GM12801 (cell line): Measurements from ENCODE around the gene PRDM11.

Experiments used
- TF ChIP-seq, protein P1 (sequence below): IDR thresholded peaks from one replicate; pipeline ENCODE4 v1.5.1; 2011; ENCODE audit warnings: control low read depth; ENCODE audit not compliant: insufficient read length; ENCODE audit errors: extremely low read depth

The PRDM11 gene

GRCh38 chr11:45162064-45162375, 15.6 kb downstream of the PRDM11 start:
- TF ChIP-seq, protein P1, sequence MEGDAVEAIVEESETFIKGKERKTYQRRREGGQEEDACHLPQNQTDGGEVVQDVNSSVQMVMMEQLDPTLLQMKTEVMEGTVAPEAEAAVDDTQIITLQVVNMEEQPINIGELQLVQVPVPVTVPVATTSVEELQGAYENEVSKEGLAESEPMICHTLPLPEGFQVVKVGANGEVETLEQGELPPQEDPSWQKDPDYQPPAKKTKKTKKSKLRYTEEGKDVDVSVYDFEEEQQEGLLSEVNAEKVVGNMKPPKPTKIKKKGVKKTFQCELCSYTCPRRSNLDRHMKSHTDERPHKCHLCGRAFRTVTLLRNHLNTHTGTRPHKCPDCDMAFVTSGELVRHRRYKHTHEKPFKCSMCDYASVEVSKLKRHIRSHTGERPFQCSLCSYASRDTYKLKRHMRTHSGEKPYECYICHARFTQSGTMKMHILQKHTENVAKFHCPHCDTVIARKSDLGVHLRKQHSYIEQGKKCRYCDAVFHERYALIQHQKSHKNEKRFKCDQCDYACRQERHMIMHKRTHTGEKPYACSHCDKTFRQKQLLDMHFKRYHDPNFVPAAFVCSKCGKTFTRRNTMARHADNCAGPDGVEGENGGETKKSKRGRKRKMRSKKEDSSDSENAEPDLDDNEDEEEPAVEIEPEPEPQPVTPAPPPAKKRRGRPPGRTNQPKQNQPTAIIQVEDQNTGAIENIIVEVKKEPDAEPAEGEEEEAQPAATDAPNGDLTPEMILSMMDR: no peak

DNA sequence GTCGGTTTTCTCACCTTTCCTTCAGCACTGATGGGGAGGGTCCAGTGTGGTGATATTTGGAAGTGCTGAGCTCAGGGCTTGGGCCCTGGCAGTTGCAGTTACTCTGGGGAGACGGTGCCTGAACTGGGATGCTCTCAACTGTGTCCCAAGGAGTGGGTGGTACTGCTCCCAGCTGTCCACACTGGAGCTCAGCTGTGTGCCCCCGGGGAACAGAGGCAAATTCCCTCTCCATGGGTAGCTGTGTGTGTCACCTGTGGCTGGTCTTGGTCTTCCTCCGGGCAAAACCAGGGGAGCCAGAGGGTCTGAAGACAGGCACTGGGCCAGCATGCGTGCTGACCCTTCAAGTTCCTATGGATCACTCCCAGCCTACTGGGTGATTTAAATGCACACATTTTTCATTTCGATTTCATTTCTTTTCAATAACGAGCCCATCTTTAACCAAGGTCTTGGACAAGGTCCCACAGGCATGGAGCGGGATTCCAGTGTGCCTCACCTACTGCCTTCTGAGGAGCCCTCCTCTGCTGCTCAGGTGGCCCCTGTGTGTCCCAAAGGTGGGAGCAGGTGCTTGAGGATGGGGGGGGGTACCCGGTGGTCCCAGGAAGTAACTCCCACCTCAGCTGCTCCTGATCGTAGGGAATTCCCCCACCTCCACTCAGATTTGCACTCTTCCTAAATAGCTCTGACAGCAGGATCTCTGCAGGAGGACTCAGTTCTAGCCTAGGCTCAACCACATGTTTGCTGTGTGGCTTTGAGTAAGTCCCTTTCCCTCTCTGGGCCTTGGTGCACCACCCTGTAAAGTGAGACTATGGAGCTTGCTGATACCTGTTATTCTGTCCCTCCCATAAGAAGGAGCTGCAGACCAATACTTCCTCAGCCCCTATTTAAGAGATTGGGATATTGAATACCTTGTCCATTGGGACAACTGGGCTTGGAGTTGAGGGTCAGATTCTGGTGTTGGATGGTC, 16.8 kb downstream of the PRDM11 start:
- TF ChIP-seq, protein P1: no peak

- TF ChIP-seq, protein P1: no peak
These were observed 17.6 kb downstream of the PRDM11 start for GRCh38 chr11:45163956-45164575.

DNA sequence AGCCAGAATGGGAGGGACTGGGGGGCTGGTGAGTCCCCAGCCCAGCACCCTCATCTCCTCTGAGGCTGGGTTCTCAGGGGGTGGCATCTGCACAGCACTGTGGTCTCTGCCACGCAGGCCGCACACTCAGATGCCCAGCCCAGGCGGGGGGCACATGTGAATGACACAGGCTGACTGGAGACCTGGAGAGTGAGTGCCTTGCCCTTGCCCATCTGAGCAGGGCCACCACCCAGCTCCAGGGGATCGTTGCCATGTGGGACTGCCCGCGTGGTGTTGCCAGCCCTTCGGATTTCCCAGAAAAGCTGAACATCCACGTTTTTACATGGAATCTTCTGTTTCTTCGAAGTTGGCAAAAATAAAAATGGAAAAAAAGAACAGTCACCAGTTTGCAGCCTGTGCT, 18.9 kb downstream of the PRDM11 start:
- TF ChIP-seq, protein P1: no peak

GRCh38 chr11:45165806-45166603, 19.6 kb downstream of the PRDM11 start:
- TF ChIP-seq, protein P1: no peak

DNA sequence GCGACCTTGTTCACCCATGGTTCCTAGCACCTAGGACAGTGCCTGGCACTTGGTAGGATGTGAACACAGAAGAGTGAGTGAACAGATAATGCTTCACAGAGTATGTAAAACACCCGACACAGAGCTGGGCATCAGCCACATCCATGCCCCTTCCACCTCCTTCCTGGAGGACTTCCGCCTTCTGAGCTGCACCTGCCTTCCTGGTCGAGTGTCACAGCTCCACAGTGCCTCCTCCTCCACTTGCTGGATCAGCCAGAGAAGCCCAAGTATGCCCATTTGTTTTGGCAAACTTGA, 20.1 kb downstream of the PRDM11 start:
- TF ChIP-seq, protein P1: no peak

DNA sequence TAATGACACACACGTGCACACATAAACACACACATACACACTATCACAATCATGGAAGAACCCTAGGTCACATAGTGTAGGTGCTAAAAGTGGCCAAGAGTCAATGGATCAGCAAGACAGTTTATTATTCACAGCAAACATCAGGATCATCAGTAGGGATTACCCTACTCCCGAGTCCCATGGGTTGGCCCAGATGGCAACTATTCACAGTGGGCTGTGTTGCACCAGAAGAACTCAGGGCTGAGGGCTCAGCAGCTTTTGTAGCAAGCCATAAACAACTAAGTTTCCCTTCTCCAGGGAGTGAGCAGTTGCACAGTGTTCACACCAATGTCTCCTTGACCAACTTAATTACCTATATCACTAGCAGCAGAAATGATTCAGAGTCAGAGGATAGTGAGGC, 20.8 kb downstream of the PRDM11 start:
- TF ChIP-seq, protein P1: no peak
